ENCODE data around the gene ADAM15. TPM values are rescaled to one million over a fixed set of nuclear protein-coding genes. Genes with fewer than 3 reads are reported as not detected.

Gene ADAM15
- total RNA-seq, 4 donors from 2014 or later: 90.6 to 196 (median 115) TPM

DNA sequence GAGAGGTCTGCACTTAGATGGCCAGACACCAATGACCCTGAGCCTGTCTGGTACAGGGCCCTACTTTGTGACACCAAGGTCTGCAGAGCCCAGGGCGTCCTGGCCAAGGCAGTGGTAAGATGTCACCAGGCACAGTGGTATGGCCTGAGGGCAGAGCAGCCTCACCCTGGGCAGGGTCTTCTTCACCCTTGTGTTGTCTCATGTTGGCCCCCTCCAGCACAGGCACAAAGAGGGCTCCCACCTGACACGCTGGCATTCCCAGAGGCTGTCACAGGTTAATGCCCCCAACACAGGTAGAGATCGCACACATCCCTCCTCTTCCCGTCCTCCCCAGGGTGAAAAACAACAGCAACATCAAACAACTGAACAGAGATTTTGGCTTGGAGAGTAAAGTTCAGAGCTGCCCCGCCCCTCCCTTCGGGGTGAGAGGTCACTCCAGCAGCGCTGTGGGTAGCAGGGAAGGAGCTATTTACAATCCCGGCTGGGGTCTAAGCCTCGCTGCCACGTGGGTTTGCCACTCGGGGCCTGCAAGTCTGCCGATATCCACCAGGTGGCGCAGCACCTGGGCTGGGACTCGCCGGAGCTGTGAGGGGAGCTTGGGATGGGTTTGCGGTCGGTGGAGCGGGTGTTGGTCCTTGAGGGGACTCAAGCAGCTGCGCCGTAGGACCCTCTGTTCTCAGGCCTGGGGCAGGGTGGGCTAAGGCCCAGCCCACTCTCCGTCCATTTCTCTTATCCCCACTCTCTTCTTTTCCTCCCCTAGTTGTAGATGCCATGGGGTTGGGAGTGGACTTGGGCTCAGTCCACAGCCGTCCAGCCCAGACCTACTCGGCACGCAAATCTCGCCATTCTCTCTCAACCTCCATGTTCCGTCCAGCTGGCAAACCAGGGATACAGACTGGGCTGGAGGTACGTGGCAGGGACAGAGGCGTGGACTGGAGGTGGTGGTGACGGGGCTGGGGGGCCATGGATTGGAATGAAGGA lies 40.2 kb downstream of the ADAM15 start:
- H3K9me3 ChIP-seq: no peaks in the 10 kb centered on the region
- H3K4me1 ChIP-seq: peaks cover 12 to 28% (median 20%) of the 10 kb centered on the region in 4 donors
- in situ Hi-C loops (cut with MboI; ENCODE audit: low pct_ligation_motif_present in 1 of 4, low pct_unique_long_range_greater_than_20kb in 1 of 4, low sequenced_read_pairs in 3 of 4) (loop anchor here (5.0 to 10.0 kb wide), 2 partner anchors 73 to 76 kb away; no protein-coding TSS in a partner anchor), intact Hi-C loops (cut with DNase I; ENCODE audit: low total_unique reads) (loop anchor here (5.0 kb wide), 1 partner anchor 36 kb away; the partner anchor contains the start of gene EFNA1)
- H3K4me3 ChIP-seq: no peak overlapping the region
- no peaks in the 10 kb centered on the region for H3K36me3 ChIP-seq
- H3K27me3 ChIP-seq: no peaks in the 10 kb centered on the region
- 19 to 20% methylated on average over 1 to 27 of the region's 29 CpGs for WGBS, 2 donors (ENCODE audit: low coverage in 1 of 2)
- no peak overlapping the region for H3K27ac ChIP-seq
- DNase-seq: peak; percentile 84
- no peak for TF ChIP-seq EP300 (IDR thresholded peaks at IDR 0.05; ENCODE audit: low read depth)
- TF ChIP-seq, protein P1, sequence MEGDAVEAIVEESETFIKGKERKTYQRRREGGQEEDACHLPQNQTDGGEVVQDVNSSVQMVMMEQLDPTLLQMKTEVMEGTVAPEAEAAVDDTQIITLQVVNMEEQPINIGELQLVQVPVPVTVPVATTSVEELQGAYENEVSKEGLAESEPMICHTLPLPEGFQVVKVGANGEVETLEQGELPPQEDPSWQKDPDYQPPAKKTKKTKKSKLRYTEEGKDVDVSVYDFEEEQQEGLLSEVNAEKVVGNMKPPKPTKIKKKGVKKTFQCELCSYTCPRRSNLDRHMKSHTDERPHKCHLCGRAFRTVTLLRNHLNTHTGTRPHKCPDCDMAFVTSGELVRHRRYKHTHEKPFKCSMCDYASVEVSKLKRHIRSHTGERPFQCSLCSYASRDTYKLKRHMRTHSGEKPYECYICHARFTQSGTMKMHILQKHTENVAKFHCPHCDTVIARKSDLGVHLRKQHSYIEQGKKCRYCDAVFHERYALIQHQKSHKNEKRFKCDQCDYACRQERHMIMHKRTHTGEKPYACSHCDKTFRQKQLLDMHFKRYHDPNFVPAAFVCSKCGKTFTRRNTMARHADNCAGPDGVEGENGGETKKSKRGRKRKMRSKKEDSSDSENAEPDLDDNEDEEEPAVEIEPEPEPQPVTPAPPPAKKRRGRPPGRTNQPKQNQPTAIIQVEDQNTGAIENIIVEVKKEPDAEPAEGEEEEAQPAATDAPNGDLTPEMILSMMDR (IDR thresholded peaks at IDR 0.05): peak; percentile 97 to 99 (median 99)

DNA sequence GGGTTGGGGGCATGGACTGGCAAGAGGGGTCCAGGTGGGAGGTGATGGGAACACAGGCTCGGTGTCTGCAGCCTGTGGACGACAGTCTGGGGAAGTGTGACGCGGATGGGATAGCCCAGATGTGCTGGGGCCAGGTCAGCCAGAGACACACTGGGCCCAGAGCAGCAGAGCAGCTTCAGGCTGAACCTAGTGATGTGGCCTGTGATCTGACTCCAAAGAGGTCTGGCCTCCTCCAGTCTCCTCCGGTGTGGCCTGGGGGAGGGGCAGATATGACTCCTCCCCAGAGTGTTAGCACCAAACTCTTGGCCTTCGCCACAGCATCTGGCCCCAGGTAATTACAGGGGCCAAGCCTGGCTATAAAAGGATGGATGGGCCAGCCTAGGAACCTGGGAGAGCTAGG lies 41.0 kb downstream of the ADAM15 start:
- Histone ChIP-seq H3K27me3 (no peaks in the 10 kb centered on the region), H3K4me1 (peaks cover 12 to 26% (median 19%) of the 10 kb centered on the region in 4 donors), H3K4me3 (no peak overlapping the region), H3K9me3 (no peaks in the 10 kb centered on the region), H3K36me3 (no peaks in the 10 kb centered on the region), H3K27ac (no peak overlapping the region)
- in situ Hi-C loops (cut with MboI; ENCODE audit: low pct_ligation_motif_present in 1 of 4, low pct_unique_long_range_greater_than_20kb in 1 of 4, low sequenced_read_pairs in 3 of 4): loop anchor here (5.0 to 10.0 kb wide), 2 partner anchors 73 to 75 kb away; no protein-coding TSS in a partner anchor
- TF ChIP-seq POLR2AphosphoS5 (IDR thresholded peaks at IDR 0.05): no peak
- TF ChIP-seq, protein P1 (IDR thresholded peaks at IDR 0.05): no peak
- TF ChIP-seq POLR2A (IDR thresholded peaks at IDR 0.05): no peak
- no peak for TF ChIP-seq EP300 (IDR thresholded peaks at IDR 0.05; ENCODE audit: low read depth)
- intact Hi-C loops (cut with DNase I; ENCODE audit: low total_unique reads): loop anchor here (5.0 kb wide), 1 partner anchor 35 kb away; the partner anchor contains the start of gene EFNA1
- 69% methylated on average over 6 of the region's 6 CpGs; no CpG with 5 or more reads in 1 of the 2 donors for WGBS, 2 donors (ENCODE audit: low coverage in 1 of 2)
- no peak for DNase-seq

DNA sequence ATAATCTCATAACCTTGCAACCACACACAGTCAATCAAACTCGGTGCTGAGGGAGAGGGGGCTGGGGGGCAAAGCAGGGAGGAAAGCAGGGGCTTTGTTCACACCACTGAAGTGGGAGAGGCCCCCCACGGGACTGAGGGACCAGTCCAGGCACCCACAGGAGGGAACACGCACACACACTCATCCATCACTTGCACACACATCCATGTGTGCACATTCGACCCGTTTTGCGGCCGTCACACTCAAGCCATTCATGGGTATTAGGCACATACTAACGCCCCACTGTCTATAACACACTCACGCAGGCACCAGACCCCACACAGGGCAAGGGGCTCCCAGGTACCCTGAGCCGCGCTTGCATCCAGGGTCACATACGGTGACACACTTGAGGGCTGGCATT lies 41.5 kb downstream of the ADAM15 start:
- WGBS, 2 donors (ENCODE audit: low coverage in 1 of 2): 83% methylated on average over 12 of the region's 12 CpGs; no CpG with 5 or more reads in 1 of the 2 donors
- H3K4me1 ChIP-seq: peaks cover 12 to 26% (median 19%) of the 10 kb centered on the region in 4 donors
- no peak for TF ChIP-seq POLR2A (IDR thresholded peaks at IDR 0.05)
- no peak for TF ChIP-seq EP300 (IDR thresholded peaks at IDR 0.05; ENCODE audit: low read depth)
- TF ChIP-seq, protein P1 (IDR thresholded peaks at IDR 0.05): no peak
- TF ChIP-seq POLR2AphosphoS5 (IDR thresholded peaks at IDR 0.05): no peak
- in situ Hi-C loops (cut with MboI; ENCODE audit: low pct_ligation_motif_present in 1 of 4, low pct_unique_long_range_greater_than_20kb in 1 of 4, low sequenced_read_pairs in 3 of 4) (loop anchor here (5.0 to 10.0 kb wide), 2 partner anchors 72 to 75 kb away; no protein-coding TSS in a partner anchor), intact Hi-C loops (cut with DNase I; ENCODE audit: low total_unique reads) (loop anchor here (5.0 kb wide), 1 partner anchor 35 kb away; the partner anchor contains the start of gene EFNA1)
- H3K4me3 ChIP-seq: no peak overlapping the region
- H3K27ac ChIP-seq: no peak overlapping the region
- H3K27me3 ChIP-seq: no peaks in the 10 kb centered on the region
- H3K36me3 ChIP-seq: no peaks in the 10 kb centered on the region
- DNase-seq: no peak
- H3K9me3 ChIP-seq: no peaks in the 10 kb centered on the region
